ENCODE measurements around the gene RPL10A.

The RPL10A gene

GRCh38 chr6:35493307-35493983 is 25.2 kb downstream of the RPL10A start:
- DNase-seq, result no peak

- no peak for DNase-seq
Observed at GRCh38 chr6:35494161-35494563, 26.0 kb downstream of the RPL10A start.

GRCh38 chr6:35495258-35496035 is 27.2 kb downstream of the RPL10A start:
- DNase-seq, result no peak

- DNase-seq, result no peak
Observed at GRCh38 chr6:35496036-35496840, 28.0 kb downstream of the RPL10A start.

- no peak for DNase-seq
Observed at GRCh38 chr6:35496841-35497570, 28.8 kb downstream of the RPL10A start, which contains the start of gene TEAD3. Gene TEAD3 (minus strand): TSS chr6:35497079.

GRCh38 chr6:35497571-35498421 is 29.6 kb downstream of the RPL10A start:
- DNase-seq, result no peak

GRCh38 chr6:35498422-35499067 is 30.3 kb downstream of the RPL10A start:
- DNase-seq, result no peak

- no peak for DNase-seq
Observed at GRCh38 chr6:35499372-35499771, 31.2 kb downstream of the RPL10A start.

- no peak for DNase-seq
Observed at GRCh38 chr6:35500782-35501181, 32.6 kb downstream of the RPL10A start.

- DNase-seq, result no peak
Observed at GRCh38 chr6:35501784-35502183, 33.6 kb downstream of the RPL10A start.

GRCh38 chr6:35503534-35503933 is 35.3 kb downstream of the RPL10A start:
- no peak for DNase-seq

GRCh38 chr6:35505999-35506412 is 37.8 kb downstream of the RPL10A start:
- no peak for DNase-seq

- no peak for DNase-seq
Observed at GRCh38 chr6:35506536-35506935, 38.3 kb downstream of the RPL10A start.

- no peak for DNase-seq
Observed at GRCh38 chr6:35507221-35507620, 39.0 kb downstream of the RPL10A start.

- DNase-seq, result no peak
Observed at GRCh38 chr6:35508027-35508426, 39.8 kb downstream of the RPL10A start.

- DNase-seq, result no peak
Observed at GRCh38 chr6:35508542-35508941, 40.3 kb downstream of the RPL10A start.

GRCh38 chr6:35510916-35511561 is 42.8 kb downstream of the RPL10A start:
- DNase-seq, result no peak

- no peak for DNase-seq
Observed at GRCh38 chr6:35511562-35511941, 43.4 kb downstream of the RPL10A start.

GRCh38 chr6:35512006-35512405 is 43.8 kb downstream of the RPL10A start:
- DNase-seq, result no peak

- DNase-seq, result no peak
Observed at GRCh38 chr6:35512740-35513139, 44.5 kb downstream of the RPL10A start, which contains the start of gene TULP1. Gene TULP1 (minus strand): TSS chr6:35512896. CDS start chr6:35512858, 38 bp downstream.

GRCh38 chr6:35514587-35514986 is 46.4 kb downstream of the RPL10A start:
- no peak for DNase-seq
